ENCODE data around the gene CDC23.

CDC23 gene

GRCh38 chr5:138233280-138233679, 20.2 kb upstream of the CDC23 start:
- DNase-seq (ENCODE audit: low read depth): no peak
- H3K4me3 ChIP-seq (ENCODE audit: low read depth, low read length): no peak overlapping the region
- TF ChIP-seq CTCF (IDR thresholded peaks at IDR 0.05; ENCODE audit: control insufficient read depth, extremely low read depth, insufficient read depth): no peak

DNA sequence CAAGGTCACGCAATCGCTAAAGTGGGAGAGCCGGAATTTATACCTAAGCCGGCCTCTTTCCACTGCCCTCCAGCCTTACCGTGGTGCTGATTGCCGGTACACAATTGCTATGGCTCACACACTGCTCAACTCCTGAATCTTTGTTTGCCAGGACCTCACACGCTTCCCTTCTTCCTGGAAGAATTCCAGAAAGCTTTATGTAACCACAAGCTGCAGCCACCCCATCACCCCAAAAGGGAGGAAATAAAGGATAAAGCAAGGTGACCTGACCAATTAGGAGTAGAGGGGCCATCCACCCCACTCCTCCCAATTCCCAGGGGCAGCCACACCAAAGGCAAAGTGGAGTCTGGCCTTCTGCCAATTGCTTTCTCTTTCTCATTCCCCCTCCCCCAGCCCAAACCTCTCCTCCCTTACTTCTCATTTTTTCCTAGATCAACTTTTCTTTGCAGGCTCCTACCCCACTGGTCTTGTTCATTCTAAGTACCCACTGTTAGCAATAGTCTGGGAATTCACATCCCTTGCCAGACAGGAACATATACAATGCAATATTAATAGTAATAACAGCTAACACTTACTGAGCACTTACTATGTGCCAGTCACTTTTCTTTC, 18.0 kb upstream of the CDC23 start:
- TF ChIP-seq CTCF (IDR thresholded peaks at IDR 0.05; ENCODE audit: control insufficient read depth, extremely low read depth, insufficient read depth): no peak
- no peak overlapping the region for H3K4me3 ChIP-seq (ENCODE audit: low read depth, low read length)

GRCh38 chr5:138230261-138230660, 17.1 kb upstream of the CDC23 start:
- no peak for DNase-seq (ENCODE audit: low read depth)
- TF ChIP-seq CTCF (IDR thresholded peaks at IDR 0.05; ENCODE audit: control insufficient read depth, extremely low read depth, insufficient read depth): no peak
- no peak overlapping the region for H3K4me3 ChIP-seq (ENCODE audit: low read depth, low read length)

More for the DNA sequence above, 18.0 kb upstream of the CDC23 start:
- DNase-seq (ENCODE audit: low read depth): no peak

GRCh38 chr5:138229387-138229786, 16.3 kb upstream of the CDC23 start:
- H3K4me3 ChIP-seq (ENCODE audit: low read depth, low read length): no peak overlapping the region
- no peak for DNase-seq (ENCODE audit: low read depth)
- TF ChIP-seq CTCF (IDR thresholded peaks at IDR 0.05; ENCODE audit: control insufficient read depth, extremely low read depth, insufficient read depth): no peak

- no peak overlapping the region for H3K4me3 ChIP-seq (ENCODE audit: low read depth, low read length)
- TF ChIP-seq CTCF (IDR thresholded peaks at IDR 0.05; ENCODE audit: control insufficient read depth, extremely low read depth, insufficient read depth): no peak
- no peak for DNase-seq (ENCODE audit: low read depth)
Measured at GRCh38 chr5:138226910-138227309, 13.8 kb upstream of the CDC23 start.

GRCh38 chr5:138224712-138225111, 11.6 kb upstream of the CDC23 start:
- H3K4me3 ChIP-seq (ENCODE audit: low read depth, low read length): no peak overlapping the region
- TF ChIP-seq CTCF (IDR thresholded peaks at IDR 0.05; ENCODE audit: control insufficient read depth, extremely low read depth, insufficient read depth): no peak
- DNase-seq (ENCODE audit: low read depth): no peak

- no peak overlapping the region for H3K4me3 ChIP-seq (ENCODE audit: low read depth, low read length)
- TF ChIP-seq CTCF (IDR thresholded peaks at IDR 0.05; ENCODE audit: control insufficient read depth, extremely low read depth, insufficient read depth): no peak
- no peak for DNase-seq (ENCODE audit: low read depth)
Measured at GRCh38 chr5:138223532-138223931, 10.4 kb upstream of the CDC23 start.
